Colonic mucosa (tissue), 4 donors: Measurements from ENCODE around the gene ZBTB25. TPM values are rescaled to one million over a fixed set of nuclear protein-coding genes. Genes with fewer than 3 reads are reported as not detected.

Experiments
- DNase-seq: peaks from one replicate; pipeline ENCODE4 v3.0.0-alpha.2; 2020
- H3K27ac ChIP-seq: fragments of 200-600 bp; one replicate; pipeline ENCODE4 v1.8.0; 2021
- H3K27me3 ChIP-seq: fragments of 200-600 bp; one replicate; pipeline ENCODE4 v1.8.0; 2021
- H3K36me3 ChIP-seq: fragments of 200-600 bp; one replicate; pipeline ENCODE4 v1.8.0; 2021
- H3K4me1 ChIP-seq: fragments of 200-600 bp; one replicate; pipeline ENCODE4 v1.8.0; 2021; ENCODE audit warnings: mild to moderate bottlenecking
- H3K4me3 ChIP-seq: fragments of 200-600 bp; one replicate; pipeline ENCODE4 v1.8.0; 2021
- H3K9ac ChIP-seq, 2 donors: one replicate each; pipeline ENCODE4 v1.7.0; 2013; ENCODE audit warnings: control low read depth in 2 of 2, low read depth in 2 of 2, low read length in 2 of 2
- H3K9me3 ChIP-seq: fragments of 200-600 bp; one replicate; pipeline ENCODE4 v1.8.0; 2021
- CTCF ChIP-seq: fragments of 200-600 bp; IDR thresholded peaks from one replicate; pipeline ENCODE4 v1.8.0; 2022; ENCODE audit warnings: antibody characterized with exemption, mild to moderate bottlenecking
- intact Hi-C: fragments of 100-400 bp; cut with DNase I; formaldehyde crosslinking; loops from one replicate; pipeline ENCODE4 v1.14.1; 2022
- total RNA-seq, 2 donors: library from RNA; stranded (reverse); fragmentation: NEBNext Ultra II Directional in 1 of 2; extraction: Animal tissue kit (Norgen Biotek cat#: 25700) in 1 of 2; gene quantifications; one replicate each; pipeline ENCODE4 v1.2.1, GENCODE V29; 2021
- donor health status: healthy.
- donor health status: DM: no; HTN: no; CAD: no.
- donor health status: DM: no; HTN: no; CAD: no.

The ZBTB25 gene
- total RNA-seq, 2 donors from 2014 or later, result 5.6 to 6.1 TPM

- peak overlapping the region; percentile 0 for H3K27ac ChIP-seq
- intact Hi-C loops, result no loop called here
- H3K4me1 ChIP-seq, result peaks cover 23% of the 10 kb centered on the region
- peak; percentile 83 for DNase-seq
- no peak overlapping the region for H3K4me3 ChIP-seq
- peak; percentile 95 for TF ChIP-seq CTCF
- peak overlapping the region in 1 of 2 donors; percentile 22 for H3K9ac ChIP-seq
- no peaks in the 10 kb centered on the region for H3K9me3 ChIP-seq
- no peaks in the 10 kb centered on the region for H3K27me3 ChIP-seq
- H3K36me3 ChIP-seq, result no peaks in the 10 kb centered on the region
Observed at GRCh38 chr14:64510825-64511671, 7.4 kb upstream of the ZBTB25 start.

- H3K27ac ChIP-seq, result no peak overlapping the region
- no peak overlapping the region for H3K9ac ChIP-seq
- intact Hi-C loops, result no loop called here
Observed at GRCh38 chr14:64509036-64509435, 5.4 kb upstream of the ZBTB25 start.

GRCh38 chr14:64508215-64508776, 4.7 kb upstream of the ZBTB25 start:
- peaks cover 25% of the 10 kb centered on the region for H3K4me1 ChIP-seq
- DNase-seq, result no peak
- TF ChIP-seq CTCF, result no peak
- no peaks in the 10 kb centered on the region for H3K9me3 ChIP-seq
- no peak overlapping the region for H3K9ac ChIP-seq
- no peaks in the 10 kb centered on the region for H3K27me3 ChIP-seq
- no peaks in the 10 kb centered on the region for H3K36me3 ChIP-seq
- no peak overlapping the region for H3K27ac ChIP-seq
- intact Hi-C loops, result no loop called here
- H3K4me3 ChIP-seq, result no peak overlapping the region

More at GRCh38 chr14:64509036-64509435, 5.4 kb upstream of the ZBTB25 start:
- no peak overlapping the region for H3K4me3 ChIP-seq
- H3K9me3 ChIP-seq, result no peaks in the 10 kb centered on the region
- no peaks in the 10 kb centered on the region for H3K27me3 ChIP-seq
- H3K36me3 ChIP-seq, result no peaks in the 10 kb centered on the region
- peaks cover 25% of the 10 kb centered on the region for H3K4me1 ChIP-seq
- TF ChIP-seq CTCF, result no peak
- DNase-seq, result peak; percentile 40

- intact Hi-C loops, result no loop called here
- no peak for DNase-seq
- H3K36me3 ChIP-seq, result no peaks in the 10 kb centered on the region
- H3K4me3 ChIP-seq, result no peak overlapping the region
- no peak overlapping the region for H3K27ac ChIP-seq
- H3K9me3 ChIP-seq, result no peaks in the 10 kb centered on the region
- no peak for TF ChIP-seq CTCF
- peak overlapping the region in 1 of 2 donors; percentile 48 for H3K9ac ChIP-seq
- H3K4me1 ChIP-seq, result peaks cover 26% of the 10 kb centered on the region
- H3K27me3 ChIP-seq, result no peaks in the 10 kb centered on the region
Observed at GRCh38 chr14:64507376-64508156, 3.9 kb upstream of the ZBTB25 start.

GRCh38 chr14:64506721-64507120, 3.1 kb upstream of the ZBTB25 start:
- Histone ChIP-seq H3K27me3 (no peaks in the 10 kb centered on the region), H3K4me3 (peak overlapping the region; percentile 78), H3K27ac (peak overlapping the region; percentile 32), H3K36me3 (no peaks in the 10 kb centered on the region), H3K4me1 (peaks cover 32% of the 10 kb centered on the region), H3K9ac (peak overlapping the region in 1 of 2 donors; percentile 48), H3K9me3 (no peaks in the 10 kb centered on the region)
- no peak for TF ChIP-seq CTCF
- intact Hi-C loops, result no loop called here
- no peak for DNase-seq
